ENCODE measurements around the gene ZBTB32.

DNA sequence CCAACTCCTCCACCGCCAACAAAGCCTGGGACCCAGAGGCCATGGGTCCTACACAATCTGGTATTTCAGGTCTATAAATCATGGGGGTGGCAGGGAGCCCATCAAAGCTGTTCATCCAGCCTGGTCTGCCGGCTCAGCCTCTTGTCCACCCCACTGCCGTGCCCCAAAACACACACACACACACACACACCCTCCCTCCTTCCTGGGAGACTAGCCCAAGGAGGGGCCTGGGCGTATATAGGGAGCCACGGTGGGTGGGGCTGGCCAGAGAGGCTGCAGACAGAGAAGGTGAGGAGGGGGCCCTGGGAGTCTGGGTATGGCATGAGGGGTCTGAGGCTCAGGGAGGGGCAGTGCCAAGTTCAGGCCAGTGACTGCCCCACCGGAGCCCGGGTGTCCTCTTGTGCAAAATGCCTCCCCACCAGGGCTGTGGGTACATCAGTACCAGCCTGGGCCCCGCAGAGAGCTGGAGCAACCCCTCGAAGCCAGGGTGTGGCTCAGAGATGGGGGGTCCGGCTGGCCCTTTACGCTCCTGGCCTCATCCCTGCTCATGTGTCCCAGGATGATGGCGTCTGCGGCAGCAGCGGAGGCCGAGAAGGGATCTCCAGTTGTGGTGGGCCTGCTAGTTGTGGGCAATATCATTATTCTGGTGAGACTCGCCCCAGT lies 38.0 kb upstream of the ZBTB32 start, which contains the start of gene UPK1A:
- TF ChIP-seq, protein P1, sequence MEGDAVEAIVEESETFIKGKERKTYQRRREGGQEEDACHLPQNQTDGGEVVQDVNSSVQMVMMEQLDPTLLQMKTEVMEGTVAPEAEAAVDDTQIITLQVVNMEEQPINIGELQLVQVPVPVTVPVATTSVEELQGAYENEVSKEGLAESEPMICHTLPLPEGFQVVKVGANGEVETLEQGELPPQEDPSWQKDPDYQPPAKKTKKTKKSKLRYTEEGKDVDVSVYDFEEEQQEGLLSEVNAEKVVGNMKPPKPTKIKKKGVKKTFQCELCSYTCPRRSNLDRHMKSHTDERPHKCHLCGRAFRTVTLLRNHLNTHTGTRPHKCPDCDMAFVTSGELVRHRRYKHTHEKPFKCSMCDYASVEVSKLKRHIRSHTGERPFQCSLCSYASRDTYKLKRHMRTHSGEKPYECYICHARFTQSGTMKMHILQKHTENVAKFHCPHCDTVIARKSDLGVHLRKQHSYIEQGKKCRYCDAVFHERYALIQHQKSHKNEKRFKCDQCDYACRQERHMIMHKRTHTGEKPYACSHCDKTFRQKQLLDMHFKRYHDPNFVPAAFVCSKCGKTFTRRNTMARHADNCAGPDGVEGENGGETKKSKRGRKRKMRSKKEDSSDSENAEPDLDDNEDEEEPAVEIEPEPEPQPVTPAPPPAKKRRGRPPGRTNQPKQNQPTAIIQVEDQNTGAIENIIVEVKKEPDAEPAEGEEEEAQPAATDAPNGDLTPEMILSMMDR (IDR thresholded peaks at IDR 0.05): no peak
- TF ChIP-seq POLR2A (IDR thresholded peaks at IDR 0.05): no peak
